HG02798 (cell line): ENCODE results near the gene SH3PXD2A.
"Not testable (repeated sequence)": the region's sequence is repeated elsewhere in the genome, so short reads cannot be mapped to it uniquely, and the experiment has no call there.

Experiments
- ATAC-seq: cut with Tn5 transposase; IDR thresholded peaks from one replicate; pipeline ENCODE4 v1.9.1; 2021; ENCODE audit warnings: mild to moderate bottlenecking; ENCODE audit not compliant: unreplicated experiment, poor library complexity

SH3PXD2A gene

DNA sequence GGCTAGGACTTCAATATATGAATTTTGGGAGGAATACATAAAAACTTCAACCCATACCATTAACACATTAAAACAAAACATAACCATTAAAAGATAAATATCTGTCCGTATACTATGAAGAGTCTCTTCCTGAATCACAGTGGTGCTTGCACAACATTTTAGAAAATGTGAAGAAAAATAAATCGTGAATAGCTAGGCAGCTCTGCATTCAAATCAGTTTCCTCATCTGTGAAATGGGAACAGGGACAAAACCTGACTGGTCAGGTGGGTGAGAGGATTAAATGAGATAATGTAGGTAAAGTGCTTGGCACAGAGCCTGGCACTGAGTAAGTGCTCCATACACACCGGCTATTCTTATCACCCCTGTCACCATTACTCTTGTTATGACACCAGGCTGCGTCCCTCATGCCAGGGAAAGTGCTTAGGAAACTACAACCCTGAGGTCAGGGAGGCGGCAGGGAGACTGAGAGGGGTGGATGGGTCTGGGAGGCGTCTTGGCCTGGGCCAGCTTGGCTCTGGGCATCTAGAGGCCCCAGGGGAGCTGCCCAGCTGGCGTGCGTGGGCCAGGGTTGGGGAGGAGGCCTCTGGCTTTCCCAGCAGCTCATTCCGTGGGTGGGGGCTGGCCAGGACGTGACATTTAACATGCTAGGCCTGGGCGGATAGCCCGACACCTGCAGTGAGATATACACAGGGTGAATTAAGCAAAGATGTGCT lies 78.3 kb downstream of the SH3PXD2A start:
- ATAC-seq: peak; percentile 38

DNA sequence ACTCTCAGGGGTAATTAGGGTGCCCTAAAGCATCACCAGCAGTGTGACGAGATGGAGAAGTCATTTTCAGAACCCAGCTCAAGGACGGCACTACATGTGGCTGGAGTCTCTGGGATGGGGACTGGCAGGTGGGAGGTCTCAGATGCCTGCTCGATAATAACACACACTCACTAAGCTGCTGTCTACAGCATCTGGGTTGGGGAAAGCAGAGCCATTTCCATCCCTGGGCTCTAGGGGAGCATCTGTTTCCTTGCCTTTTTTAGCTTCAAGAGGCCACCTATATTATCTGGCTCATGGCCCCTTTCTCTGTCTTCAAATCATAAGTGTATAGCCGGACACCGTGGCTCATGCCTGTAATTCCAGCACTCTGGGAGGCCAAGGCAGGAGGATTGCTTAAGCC lies 79.6 kb downstream of the SH3PXD2A start:
- ATAC-seq: no peak

DNA sequence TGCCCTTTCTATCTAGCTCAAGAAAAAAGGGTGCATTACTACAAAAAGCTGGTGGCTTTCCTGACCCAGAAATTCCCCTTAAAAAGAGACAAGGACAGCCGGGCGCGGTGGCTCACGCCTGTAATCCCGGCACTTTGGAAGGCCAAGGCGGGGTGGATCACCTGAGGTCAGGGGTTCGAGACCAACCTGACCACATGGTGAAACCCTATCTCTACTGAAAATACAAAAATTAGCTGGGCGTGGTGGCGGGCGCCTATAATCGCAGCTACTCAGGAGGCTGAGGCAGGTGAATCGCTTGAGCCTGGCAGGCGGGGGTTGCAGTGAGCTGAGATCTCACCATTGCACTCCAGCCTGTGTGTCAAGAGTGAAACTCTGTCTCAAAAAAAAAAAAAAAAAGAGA lies 82.5 kb downstream of the SH3PXD2A start:
- not testable (repeated sequence) for ATAC-seq

DNA sequence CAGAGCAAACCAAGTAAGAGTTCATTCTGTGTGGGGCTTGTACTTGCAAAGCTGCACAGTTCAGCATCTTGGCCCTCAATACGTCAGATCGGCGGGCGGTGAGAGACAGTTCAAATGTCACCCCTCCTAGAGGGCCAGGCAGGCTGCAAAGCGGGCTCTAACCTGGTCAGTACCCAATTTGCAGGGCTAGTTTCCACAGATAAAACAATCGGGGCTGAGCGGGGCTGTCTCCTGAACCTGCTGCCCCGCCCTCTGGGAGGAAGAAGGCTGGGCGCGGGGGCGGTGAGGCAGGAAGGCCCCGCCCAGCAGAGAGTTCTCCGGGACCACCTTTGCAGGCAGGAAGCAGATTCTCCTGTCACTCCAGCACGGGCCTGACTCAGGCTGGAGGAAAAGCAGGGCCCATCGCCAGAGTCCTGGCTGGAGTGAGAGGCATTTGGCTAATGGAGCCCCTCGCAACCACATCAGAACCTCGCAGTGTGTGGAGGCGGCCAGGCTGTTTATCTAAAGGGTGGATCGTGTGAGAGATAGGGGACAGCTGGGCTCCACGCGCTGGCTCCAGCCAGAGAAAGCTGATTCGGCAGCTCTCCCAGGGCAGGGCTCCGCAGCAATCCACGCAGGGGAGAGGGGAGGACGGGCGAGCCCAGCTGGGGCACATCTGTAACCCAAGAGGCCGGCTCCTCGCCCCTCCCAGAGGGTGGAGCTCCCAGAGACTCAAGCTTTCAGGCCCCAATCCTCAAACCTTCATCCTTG lies 83.1 kb downstream of the SH3PXD2A start:
- peak; percentile 77 for ATAC-seq

DNA sequence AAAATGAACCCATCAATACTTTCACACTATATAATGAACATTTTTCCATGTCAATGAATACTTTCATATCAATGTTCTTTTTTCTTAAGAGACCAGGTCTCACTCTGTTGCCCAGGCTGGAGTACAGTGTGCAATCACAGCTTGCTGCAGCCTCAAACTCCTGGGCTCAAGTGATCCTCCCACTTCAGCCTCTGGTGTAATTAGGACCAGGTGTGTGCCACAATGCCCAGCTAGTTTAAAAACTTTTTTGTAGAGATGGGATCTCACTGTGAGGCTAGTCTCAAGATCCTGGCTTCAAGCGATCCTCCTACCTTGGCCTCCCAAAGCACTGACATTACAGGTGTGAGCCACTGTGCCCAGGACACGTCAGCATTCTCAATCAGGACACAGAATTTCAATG lies 85.2 kb downstream of the SH3PXD2A start:
- ATAC-seq: no peak

DNA sequence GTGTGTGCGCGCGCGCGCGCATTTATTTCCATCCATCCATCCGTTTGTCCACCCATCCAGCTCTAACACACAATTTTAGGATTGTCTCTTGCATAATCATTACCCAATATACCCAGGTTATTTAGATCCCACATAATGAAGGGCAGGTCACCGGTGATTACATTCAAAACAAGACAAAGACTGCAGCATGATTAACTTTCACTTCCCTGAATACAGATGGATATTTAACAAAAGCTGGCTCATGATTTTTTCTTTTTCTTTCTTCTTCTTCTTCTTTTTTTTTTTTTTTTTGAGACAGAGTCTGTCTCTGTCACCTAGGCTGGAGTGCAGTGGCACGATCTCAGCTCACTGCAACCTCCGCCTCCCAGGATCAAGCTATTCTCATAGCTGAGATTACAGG lies 86.2 kb downstream of the SH3PXD2A start:
- ATAC-seq: no peak

DNA sequence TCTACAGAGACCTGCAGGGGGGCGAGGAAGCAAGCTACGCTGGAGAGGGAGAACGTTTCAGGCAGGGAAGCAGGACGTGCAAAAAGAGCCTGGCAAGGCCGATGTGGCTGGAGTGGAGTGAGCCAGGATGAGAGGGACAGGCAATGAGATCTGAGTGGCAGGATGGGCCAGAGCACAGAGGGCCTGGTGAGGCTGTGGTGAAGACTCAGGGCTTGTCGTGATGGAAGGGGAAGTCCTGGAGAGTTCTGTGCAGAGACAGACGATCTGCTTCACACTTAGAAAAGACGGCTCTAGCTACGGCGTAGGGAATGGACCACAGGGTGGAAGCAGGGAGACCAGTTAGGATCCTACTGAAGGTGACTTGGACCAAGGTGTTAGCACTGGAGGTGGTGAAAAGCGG lies 87.0 kb downstream of the SH3PXD2A start:
- no peak for ATAC-seq

DNA sequence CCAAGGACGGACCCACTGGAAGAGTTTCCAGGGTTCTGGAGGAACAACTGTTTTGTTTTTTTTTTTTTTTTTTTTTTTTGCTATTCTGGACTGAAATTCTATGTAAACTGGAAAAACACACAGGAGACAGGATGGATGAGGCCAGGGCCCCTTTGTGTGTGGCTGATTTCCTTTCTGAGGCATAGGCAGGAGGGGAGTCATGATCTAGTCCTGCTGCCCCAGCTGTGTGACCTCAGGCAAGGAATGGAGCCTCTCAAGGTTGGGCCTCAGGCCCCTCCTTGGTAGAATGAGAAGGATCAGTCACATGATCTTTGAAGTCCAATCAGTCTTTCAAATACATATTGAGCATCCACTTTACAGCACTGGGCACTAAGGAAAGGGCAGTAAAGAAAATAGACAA lies 87.6 kb downstream of the SH3PXD2A start:
- no peak for ATAC-seq

DNA sequence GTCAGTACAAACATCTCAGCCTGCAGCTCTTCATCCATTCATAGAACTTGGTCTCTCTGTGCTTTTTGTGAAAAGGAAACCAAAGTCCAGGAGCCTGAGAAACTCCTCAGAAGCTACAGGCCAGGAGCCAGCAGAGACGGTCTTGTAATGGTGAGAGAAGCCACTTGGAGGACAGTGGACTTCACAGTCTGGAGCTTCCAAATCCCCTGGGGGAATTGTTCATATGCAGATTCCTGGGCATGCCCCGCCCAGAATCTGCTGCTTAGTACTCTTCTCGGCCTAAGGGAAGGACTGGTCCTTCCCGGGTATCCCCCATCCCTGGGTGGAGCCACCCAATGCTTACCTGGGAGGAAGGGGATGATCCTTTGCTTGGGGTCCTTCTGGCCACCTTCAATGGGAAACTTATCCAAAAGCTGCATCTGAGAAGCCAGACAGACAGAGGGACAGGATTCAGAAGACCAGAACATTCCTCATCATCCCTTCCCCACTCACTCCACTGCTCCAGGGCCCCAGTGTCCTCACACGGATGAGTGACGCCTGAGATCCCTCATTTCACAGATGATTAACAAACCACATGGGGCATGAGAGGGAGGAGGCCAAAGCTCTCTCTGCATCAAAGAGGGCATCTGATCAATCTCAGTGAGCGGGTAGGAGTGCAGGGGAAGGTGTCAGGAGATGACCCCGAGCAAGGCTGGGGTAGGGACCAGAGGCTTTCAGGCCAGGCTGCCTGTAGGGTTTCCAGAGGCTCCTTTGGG lies 88.4 kb downstream of the SH3PXD2A start:
- no peak for ATAC-seq

DNA sequence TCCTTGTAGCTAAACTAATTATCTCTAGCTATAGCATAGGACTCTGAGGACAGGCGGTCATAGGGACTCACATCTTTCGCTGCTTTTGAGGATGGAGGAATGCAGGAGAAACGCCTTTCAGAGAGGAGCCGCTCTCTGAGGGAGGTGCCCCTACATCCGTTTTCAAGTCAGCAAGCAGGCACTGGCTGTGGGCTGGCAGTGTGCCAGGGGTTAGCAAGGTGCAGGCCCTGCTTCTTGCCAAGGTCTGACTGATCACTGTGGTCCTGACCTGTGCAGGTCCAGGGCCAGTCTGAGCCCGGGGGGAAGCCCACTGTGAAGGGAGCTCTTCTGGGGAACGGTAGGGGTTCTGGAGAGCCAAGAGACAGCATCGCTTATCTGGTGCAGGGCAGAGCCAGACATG lies 89.4 kb downstream of the SH3PXD2A start:
- ATAC-seq: no peak

DNA sequence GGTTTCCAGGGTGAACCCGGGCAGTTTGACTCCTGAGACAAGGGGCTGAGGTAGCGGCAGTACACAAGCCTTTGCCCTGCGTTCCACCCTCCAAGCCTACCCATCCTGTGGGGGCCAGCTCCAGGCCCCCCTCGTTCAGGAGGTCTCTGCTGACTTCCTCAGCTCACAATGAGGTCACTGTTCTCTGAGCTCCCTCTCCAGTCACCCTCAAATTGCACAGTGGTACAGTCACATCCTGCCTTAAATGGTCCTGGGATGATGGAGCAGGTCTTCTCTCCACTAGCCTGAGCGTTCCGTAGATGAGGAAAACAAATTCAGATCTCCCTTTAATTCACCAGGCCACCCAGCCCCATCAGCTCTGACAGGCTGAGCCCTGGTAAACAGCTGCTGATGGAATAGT lies 90.2 kb downstream of the SH3PXD2A start:
- no peak for ATAC-seq

DNA sequence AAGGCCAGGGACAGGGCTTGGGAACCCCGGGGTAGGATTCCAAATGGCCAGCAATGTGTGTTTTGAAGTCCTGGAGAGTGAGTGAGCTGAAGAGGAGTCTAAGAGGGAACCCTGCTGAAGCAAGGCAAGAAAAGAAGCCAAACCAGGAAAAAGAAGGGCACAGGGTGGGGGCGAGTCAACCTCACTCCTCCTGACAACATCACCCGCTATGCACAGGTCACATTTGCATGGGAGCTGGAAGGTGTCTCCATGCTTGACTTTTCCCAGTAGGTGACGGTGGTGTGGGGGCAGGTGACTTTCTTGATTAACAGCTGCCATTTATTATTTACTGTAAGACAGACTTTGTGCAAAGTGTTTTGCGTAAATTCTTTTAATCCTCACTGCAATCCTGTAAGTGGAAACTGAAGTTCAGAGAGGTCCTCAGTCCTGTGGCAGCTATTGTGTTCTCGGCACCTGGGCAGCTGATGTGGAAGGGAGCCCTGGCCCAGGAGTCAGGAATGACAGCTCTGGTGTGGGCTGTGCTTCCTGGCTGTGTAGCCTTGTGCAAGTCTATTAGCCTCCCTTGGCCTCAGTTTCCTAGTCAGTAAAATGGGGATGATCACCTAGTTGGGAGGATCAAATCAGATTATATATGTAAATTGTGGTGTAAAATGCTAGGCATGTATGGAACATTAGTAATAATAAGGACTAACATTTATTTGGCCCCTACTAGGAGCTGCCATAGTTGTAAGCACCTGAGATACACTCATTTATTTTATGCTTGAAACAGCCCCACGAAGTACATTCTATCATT lies 90.9 kb downstream of the SH3PXD2A start:
- ATAC-seq: no peak

DNA sequence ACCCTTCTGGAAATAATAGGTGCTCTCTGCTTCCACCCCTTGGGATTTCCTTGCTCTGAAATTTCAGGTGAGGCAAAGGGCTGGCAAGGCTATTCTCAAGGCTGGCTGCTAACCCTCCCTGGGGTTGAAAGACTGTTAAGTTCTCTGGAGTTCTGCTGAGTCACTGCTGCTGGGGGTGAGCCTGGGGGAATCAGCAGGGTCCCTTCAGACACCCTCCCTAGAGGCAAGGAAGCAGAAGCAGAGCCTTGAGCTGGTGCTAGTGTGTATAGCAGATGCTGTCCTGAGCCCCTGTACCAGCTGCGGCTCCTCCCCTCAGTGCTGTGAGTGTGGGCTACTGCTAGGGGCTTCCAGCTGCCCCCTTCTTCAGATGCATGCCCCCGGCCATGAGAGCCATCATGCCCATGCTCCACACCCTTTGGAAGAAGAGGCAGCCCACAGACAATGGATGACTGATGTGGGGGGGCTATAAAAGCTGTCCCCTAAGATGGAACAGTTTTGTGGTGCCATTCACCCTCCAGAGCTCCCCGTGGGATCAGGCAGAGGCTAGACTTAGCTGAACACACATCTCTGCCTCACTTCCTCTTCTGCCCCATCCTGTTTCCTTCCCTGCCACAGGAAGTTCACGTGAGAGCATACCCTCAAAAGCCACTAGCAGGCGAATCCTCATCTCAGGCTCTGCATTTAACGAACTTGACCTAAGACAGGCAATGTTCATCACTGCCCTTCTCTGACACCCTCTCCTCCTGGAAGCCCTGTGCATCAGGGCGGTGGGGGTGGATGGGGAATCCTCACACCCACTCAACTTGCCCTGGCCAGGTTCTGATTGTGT lies 91.8 kb downstream of the SH3PXD2A start:
- ATAC-seq: no peak

DNA sequence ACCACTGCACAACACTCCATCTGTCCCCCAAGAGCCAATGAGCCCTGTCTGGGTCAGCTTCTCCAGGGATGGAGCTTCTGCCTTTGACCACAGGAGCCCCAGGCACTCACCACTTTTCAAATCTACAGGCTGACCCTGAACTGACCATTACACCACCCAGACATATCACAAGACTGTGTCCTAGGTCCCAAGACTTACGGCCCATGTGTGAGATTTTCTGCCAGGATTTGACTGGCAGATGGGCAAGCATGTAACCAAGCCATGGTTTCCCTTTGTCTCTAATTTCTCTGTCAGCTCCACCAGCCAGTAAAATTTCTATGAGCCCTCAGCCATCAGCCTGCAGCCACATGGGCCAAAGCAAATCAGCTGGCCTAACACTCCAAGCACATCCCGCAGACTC lies 92.5 kb downstream of the SH3PXD2A start:
- no peak for ATAC-seq

DNA sequence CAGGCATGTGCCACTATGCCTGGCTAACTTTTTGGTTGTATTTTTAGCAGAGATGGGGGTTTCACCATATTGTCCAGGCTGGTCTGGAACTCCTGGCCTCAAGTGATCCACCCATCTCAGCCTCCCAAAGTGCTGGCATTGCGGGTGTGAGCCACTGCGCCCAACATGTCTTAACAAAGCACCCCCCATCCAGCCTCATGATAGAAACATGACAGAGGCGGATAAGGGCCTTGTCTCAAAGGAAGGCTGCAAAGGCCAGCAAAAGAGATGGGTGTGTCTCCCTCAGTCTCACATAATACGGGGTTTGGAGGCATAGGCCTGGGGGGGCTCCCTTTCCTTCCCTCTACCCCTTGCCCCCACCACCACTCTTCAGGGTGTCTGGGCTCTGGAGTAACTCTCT lies 93.2 kb downstream of the SH3PXD2A start:
- no peak for ATAC-seq

DNA sequence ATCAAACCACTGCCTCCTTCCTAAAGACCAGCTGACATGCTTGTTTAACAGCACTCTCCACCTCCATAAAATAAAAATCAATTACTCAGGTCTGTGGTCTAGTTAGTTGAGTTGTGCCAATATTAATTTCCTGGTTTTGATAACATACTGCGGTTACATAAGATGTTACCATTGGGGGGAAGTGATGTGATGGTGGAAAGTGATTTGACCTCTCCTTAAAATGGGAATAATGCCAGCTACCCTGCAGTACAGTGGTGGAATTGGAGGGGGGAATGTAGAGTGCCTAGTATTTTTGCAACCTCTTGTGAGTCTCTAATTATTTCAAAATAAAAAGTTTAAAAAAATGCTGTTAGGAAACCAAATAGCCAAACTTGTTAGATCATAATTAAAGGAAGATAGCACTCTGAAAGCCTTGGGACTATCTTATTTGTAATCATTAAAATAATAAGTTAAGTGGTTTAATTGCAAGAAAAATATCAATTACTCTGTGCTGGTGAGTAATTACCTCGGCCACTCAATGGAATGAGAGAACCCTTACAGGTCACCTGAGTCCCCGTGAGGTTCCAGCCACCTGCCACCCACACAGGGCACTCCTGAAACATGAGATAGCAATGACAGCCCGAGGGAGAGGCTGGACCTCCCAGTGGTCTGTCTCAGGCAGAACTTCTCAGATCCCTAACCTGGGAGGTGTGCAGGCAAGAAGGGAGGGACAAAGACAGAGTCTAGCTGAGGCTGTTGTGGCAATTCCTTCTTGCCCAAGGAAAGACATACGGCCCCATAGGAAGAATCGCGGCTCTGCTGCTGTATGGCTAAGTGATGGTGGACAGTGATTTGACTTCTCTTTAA lies 94.1 kb downstream of the SH3PXD2A start:
- no peak for ATAC-seq

DNA sequence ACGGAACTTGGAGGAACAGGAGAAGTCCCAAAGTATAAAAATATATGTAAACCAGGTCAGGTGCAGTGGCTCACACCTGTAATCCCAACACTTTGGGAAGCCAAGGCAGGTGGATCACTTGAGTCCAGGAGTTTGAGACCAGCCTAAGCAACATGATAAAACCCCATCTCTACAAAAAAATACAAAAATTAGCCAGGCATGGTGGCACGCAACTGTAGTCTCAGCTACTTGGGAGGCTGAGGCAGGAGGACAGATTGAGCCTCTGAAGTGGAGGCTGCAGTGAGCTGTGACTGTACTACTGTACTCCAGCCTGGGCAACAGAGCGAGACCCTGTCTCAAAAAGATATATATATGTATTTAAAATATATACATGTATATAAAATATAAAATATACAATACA lies 95.1 kb downstream of the SH3PXD2A start:
- ATAC-seq: not testable (repeated sequence)

DNA sequence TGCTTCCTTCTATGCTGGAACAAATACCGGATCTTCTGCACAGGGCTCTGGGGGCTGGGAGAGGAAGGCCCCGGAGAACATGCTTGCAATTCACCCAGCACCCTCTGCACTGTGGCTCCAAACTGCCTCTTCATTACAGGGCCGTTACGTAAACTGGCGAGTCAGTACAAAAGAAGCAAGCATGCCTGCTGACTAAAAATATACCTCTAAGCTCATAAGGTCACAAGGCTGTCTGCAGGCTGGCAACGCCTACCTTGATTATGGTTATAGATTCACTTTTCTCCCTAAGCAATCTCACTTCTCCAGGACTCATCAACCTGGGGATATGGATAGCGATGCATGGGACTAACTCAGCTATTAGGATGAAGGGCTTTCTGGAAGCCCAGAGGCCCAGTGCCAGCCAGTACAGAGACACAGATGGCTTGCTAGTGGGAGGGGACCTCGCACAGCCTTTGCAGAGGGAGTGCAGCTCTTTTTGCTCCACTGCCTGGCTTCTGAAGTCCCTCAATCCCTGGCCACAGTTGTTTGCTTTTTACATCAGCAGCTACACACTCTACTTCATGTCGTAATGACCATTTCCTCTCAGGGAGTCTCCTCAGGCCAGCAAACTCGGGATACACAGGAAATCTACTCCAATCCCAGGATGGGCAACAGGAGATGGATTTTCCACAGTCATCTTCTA lies 96.1 kb downstream of the SH3PXD2A start:
- ATAC-seq: peak; percentile 56
